Activated CD8-positive, alpha-beta T cell treated with anti-CD3 and anti-CD28 coated beads for 36 hours (primary cell): ENCODE measurements around the gene CTBP2. TPM values are rescaled to one million over a fixed set of nuclear protein-coding genes. Genes with fewer than 3 reads are reported as not detected.

ENCODE experiments used
- ATAC-seq: fragments of 200-7000 bp; cut with Tn5 transposase; one replicate; pipeline ENCODE4 v1.10.0; 2021; ENCODE audit warnings: mild to moderate bottlenecking, moderate library complexity
- CTCF ChIA-PET: fragments of 350-600 bp; sonication (Branson Sonifier 250); formaldehyde crosslinking; loops from one replicate; lab custom pipeline; 2021; ENCODE audit warnings: antibody characterized with exemption; lab: Charles Lee
- POLR2A ChIA-PET: fragments of 350-600 bp; sonication (Branson Sonifier 250); formaldehyde crosslinking; loops from one replicate; lab custom pipeline; 2021; ENCODE audit warnings: antibody characterized with exemption; lab: Charles Lee
- DNase-seq: peaks from one replicate; pipeline ENCODE4 v3.0.0-alpha.2; 2020
- H3K27ac Mint-ChIP-seq: one replicate; pipeline ENCODE4 v1.8.0; 2021; ENCODE audit warnings: mild to moderate bottlenecking, mixed read lengths
- H3K27me3 Mint-ChIP-seq: one replicate; pipeline ENCODE4 v1.8.0; 2021; ENCODE audit warnings: mixed read lengths
- H3K36me3 Mint-ChIP-seq: one replicate; pipeline ENCODE4 v1.8.0; 2021; ENCODE audit warnings: low read depth, mixed read lengths
- H3K4me1 Mint-ChIP-seq: one replicate; pipeline ENCODE4 v1.8.0; 2021; ENCODE audit warnings: low read depth, mixed read lengths
- H3K4me3 Mint-ChIP-seq: one replicate; pipeline ENCODE4 v1.8.0; 2021; ENCODE audit warnings: mild to moderate bottlenecking, moderate library complexity, mixed read lengths
- H3K9me3 Mint-ChIP-seq: one replicate; pipeline ENCODE4 v1.8.0; 2021; ENCODE audit warnings: mixed read lengths
- CTCF ChIP-seq: fragments of 200-600 bp; IDR thresholded peaks from one replicate; pipeline ENCODE4 v1.8.0; 2022; ENCODE audit warnings: antibody characterized with exemption, mild to moderate bottlenecking
- intact Hi-C: fragments of 100-400 bp; cut with micrococcal nuclease; formaldehyde crosslinking; loops from one replicate; pipeline ENCODE4 v1.10.0; 2022
- total RNA-seq, 2 experiments: library from RNA; stranded (reverse); gene quantifications; one replicate each; pipeline ENCODE4 v1.2.3, GENCODE V29; 2021

The CTBP2 gene
- total RNA-seq, 2 experiments from 2014 or later, result 0.60 to 0.88 TPM

- H3K4me1 Mint-ChIP-seq, result peaks cover 30% of the 10 kb centered on the region
- no peak overlapping the region for H3K27ac Mint-ChIP-seq
- POLR2A ChIA-PET, result no interaction called here
- CTCF ChIA-PET, result no interaction called here
- H3K4me3 Mint-ChIP-seq, result no peak overlapping the region
- TF ChIP-seq CTCF, result no peak
- intact Hi-C loops, result no loop called here
- H3K9me3 Mint-ChIP-seq, result no peaks in the 10 kb centered on the region
- ATAC-seq (no peak), DNase-seq (no peak)
- H3K36me3 Mint-ChIP-seq, result peaks cover 19% of the 10 kb centered on the region
- no peaks in the 10 kb centered on the region for H3K27me3 Mint-ChIP-seq
Measured at GRCh38 chr10:124966008-124966407, 194.4 kb downstream of the CTBP2 start.

GRCh38 chr10:124963866-124964720 lies 196.3 kb downstream of the CTBP2 start:
- intact Hi-C loops, result no loop called here
- ATAC-seq (no peak), DNase-seq (no peak)
- Mint-ChIP-seq H3K27ac (no peak overlapping the region), H3K36me3 (peaks cover 21% of the 10 kb centered on the region), H3K9me3 (no peaks in the 10 kb centered on the region), H3K4me3 (no peak overlapping the region), H3K27me3 (no peaks in the 10 kb centered on the region), H3K4me1 (peaks cover 36% of the 10 kb centered on the region)
- ChIA-PET POLR2A (interaction anchor here (1.1 kb wide), 1 partner anchor 922 kb away, joined by 3 read pairs; no protein-coding TSS in a partner anchor), CTCF (interaction anchor here (0.5 kb wide), 1 partner anchor 108 kb away, joined by 3 read pairs; no protein-coding TSS in a partner anchor)
- TF ChIP-seq CTCF, result no peak

- H3K27ac Mint-ChIP-seq, result no peak overlapping the region
- H3K27me3 Mint-ChIP-seq, result no peaks in the 10 kb centered on the region
- ATAC-seq (no peak), DNase-seq (no peak)
- peaks cover 10% of the 10 kb centered on the region for H3K36me3 Mint-ChIP-seq
- no peaks in the 10 kb centered on the region for H3K9me3 Mint-ChIP-seq
- TF ChIP-seq CTCF, result no peak
- H3K4me1 Mint-ChIP-seq, result peaks cover 41% of the 10 kb centered on the region
- ChIA-PET CTCF (no interaction called here), POLR2A (interaction anchor here (0.6 kb wide), 2 partner anchors 21 to 449 kb away, joined by 3 read pairs; no protein-coding TSS in a partner anchor)
- no peak overlapping the region for H3K4me3 Mint-ChIP-seq
- intact Hi-C loops, result no loop called here
Measured at GRCh38 chr10:124962421-124962820, 197.9 kb downstream of the CTBP2 start.

GRCh38 chr10:124961248-124961570 lies 199.2 kb downstream of the CTBP2 start:
- ATAC-seq (no peak), DNase-seq (no peak)
- no peak overlapping the region for H3K4me3 Mint-ChIP-seq
- H3K27me3 Mint-ChIP-seq, result no peaks in the 10 kb centered on the region
- H3K9me3 Mint-ChIP-seq, result no peaks in the 10 kb centered on the region
- CTCF ChIA-PET, result interaction anchor here (0.6 to 2.0 kb wide), 5 partner anchors 9 to 45 kb away, joined by 3 to 5 read pairs (median 3); no protein-coding TSS in a partner anchor
- H3K36me3 Mint-ChIP-seq, result peaks cover 2% of the 10 kb centered on the region
- H3K4me1 Mint-ChIP-seq, result peaks cover 45% of the 10 kb centered on the region
- peak overlapping the region; percentile 3 for H3K27ac Mint-ChIP-seq
- POLR2A ChIA-PET, result no interaction called here
- intact Hi-C loops, result no loop called here
- TF ChIP-seq CTCF, result no peak

GRCh38 chr10:124959564-124959963 lies 200.8 kb downstream of the CTBP2 start:
- intact Hi-C loops, result no loop called here
- no peak overlapping the region for H3K27ac Mint-ChIP-seq
- no peaks in the 10 kb centered on the region for H3K27me3 Mint-ChIP-seq
- ChIA-PET CTCF (interaction anchor here (1.1 to 2.0 kb wide), 2 partner anchors 11 to 13 kb away, joined by 3 to 5 read pairs; no protein-coding TSS in a partner anchor), POLR2A (no interaction called here)
- H3K36me3 Mint-ChIP-seq, result peaks cover 2% of the 10 kb centered on the region
- no peak overlapping the region for H3K4me3 Mint-ChIP-seq
- no peak for TF ChIP-seq CTCF
- DNase-seq, result no peak
- no peak for ATAC-seq
- H3K4me1 Mint-ChIP-seq, result peaks cover 55% of the 10 kb centered on the region
- H3K9me3 Mint-ChIP-seq, result no peaks in the 10 kb centered on the region
